ENCODE data around the gene NUFIP2.
"Not testable (repeated sequence)": the region's sequence is repeated elsewhere in the genome, so short reads cannot be mapped to it uniquely, and the experiment has no call there.

NUFIP2 gene

DNA sequence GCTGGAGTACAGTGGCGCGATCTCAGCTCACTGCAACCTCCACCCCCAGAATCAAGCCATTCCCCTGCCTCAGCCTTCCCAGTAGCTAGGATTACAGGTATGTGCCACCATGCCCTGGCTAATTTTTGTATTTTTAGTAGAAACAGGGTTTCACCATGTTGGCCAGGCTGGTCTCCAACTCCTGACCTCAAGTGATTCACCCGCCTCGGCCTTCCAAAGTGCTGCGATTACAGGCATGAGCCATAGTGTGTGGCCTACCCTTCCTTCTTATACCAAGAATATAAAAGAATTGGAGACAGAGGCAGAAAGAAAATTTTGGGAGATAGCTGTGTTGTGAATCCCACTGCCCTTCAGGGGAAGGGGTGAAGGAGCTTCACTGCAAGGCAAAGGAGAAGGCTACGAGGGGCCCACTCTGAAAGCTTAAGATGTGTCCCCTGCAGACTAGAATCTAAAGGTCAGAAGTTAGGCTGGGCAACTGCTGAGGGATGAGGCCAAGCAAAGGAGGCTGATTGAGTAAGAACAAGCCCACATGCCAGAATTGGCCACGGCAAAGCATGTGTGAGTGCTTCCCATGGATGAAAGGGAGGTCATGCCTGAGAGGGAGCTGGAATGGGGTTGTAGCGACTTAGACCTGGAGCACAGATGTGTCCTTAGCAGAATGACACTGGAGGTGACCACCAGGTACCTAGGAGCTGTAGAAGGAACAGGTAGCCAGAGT is 55.7 kb downstream of the NUFIP2 start:
- DNase-seq, result no peak

DNA sequence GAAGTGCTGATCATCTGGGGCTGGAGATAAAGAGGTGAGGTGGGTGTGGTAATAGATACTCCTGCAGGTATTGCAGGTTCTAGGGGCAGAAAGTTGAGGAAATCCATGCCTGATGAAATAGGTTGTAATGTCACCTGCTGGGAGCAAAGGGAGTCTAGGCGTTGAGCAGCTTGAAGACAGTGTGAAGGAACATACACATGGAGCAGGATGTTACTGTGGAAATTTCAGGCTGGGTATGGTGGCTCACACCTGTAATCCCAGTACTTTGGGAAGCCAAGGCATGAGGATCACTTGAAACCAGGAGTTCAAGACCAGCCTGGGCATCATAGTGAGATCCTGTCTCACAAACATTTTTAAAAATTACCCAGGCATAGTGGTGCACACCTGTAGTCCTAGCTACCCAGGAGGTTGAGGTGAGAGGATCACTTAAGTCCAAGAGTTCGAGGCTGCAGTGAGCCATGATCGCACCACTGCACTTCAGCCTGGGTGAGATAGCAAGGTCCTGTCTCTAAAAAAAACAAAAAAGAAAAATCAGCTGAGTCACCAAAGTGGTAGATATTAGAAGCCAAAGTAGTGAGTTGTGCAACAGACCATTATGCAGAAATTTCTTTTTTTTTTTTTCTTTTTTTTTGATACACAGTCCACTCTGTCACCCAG is 56.3 kb downstream of the NUFIP2 start:
- DNase-seq, result peak; percentile 37 to 44

DNA sequence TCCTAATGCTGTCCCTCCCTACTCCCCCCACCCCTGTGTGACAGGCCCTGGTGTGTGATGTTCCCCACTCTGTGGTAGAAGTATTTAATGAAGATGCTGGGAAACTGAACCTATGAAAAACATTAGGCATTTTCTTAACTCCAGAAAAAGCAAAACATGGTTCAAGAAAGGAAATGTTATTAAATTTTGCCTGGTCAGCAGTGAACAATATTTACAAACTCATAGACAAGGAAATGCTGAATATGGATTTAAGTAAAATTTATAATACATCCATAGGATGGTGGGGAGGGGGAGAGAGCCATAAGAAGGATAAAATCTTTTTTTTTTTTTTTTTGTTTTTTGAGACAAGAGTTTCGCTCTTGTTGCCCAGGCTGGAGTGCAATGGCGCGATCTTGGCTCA is 58.0 kb downstream of the NUFIP2 start:
- DNase-seq, result no peak

DNA sequence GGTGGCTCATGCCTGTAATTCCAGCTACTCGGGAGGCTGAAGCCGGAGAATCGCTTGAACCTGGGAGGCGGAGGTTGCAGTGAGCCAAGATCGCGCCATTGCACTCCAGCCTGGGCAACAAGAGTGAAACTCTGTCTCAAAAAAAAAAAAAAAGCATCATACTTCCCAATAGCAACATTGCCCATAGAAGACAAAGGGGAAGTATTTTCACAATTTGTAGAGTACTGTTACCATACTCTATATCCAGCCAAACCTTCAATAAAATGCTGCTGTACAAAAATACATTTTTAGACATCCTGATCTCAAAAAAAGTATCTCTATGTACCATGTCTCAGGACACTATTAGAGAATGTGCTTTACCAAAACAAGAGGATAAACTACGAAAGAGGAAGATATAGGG is 59.0 kb downstream of the NUFIP2 start:
- DNase-seq, result peak in 1 of 2 donors; percentile 45

DNA sequence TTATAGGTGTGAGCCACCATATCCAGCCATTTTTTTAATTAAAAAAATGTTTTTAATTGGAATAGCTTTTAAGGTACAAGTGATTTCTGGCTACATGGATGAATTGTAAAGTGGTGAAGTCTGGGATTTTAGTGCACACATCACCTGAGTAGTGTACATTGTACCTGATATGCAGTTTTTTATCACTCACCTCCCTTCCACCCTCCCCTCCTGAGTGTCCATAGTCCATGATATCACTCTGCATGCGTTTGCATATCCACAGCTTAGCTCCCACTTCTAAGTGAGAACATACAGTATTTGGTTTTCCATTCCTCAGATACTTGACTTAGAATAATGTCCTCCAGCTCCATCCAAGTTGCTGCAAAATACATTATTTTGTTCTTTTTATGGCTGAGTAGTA is 60.6 kb downstream of the NUFIP2 start:
- DNase-seq, result no peak

DNA sequence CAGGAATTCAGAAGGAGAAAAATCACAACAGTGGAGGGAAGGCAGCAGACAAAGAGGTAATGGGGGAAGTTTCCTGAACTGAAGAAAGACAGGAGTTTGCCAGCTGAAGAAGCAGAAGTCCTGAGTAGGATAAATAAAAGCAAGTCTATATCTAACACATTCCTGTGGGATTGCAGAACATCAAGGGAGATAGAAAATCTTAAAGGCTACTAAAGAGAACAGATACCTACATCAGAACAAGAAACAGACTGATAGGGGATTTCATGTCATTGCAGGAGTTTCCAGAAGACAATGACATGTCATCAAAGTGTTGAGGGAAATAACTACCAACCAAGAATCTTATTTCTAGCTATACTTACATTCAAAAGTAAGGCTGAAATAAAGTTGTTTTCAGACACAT is 68.6 kb downstream of the NUFIP2 start:
- DNase-seq, result peak in 1 of 2 donors; percentile 44

DNA sequence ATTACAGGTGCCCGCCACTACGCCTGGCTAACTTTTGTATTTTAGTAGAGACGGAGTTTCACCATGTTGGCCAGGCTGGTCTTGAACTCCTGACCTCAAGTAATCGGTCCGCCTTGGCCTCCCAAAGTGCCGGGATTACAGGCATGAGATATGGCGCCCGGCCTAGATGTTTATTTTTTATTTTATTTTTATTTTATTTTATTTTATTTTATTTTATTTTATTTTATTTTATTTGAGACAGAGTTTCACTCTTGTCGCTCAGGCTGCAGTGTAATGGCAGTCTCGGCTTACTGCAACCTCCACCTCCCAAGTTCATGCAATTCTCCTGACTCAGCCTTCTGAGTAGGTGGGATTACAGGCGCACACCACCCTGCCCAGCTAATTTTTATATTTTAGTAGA is 72.6 kb downstream of the NUFIP2 start:
- DNase-seq, result not testable (repeated sequence)

DNA sequence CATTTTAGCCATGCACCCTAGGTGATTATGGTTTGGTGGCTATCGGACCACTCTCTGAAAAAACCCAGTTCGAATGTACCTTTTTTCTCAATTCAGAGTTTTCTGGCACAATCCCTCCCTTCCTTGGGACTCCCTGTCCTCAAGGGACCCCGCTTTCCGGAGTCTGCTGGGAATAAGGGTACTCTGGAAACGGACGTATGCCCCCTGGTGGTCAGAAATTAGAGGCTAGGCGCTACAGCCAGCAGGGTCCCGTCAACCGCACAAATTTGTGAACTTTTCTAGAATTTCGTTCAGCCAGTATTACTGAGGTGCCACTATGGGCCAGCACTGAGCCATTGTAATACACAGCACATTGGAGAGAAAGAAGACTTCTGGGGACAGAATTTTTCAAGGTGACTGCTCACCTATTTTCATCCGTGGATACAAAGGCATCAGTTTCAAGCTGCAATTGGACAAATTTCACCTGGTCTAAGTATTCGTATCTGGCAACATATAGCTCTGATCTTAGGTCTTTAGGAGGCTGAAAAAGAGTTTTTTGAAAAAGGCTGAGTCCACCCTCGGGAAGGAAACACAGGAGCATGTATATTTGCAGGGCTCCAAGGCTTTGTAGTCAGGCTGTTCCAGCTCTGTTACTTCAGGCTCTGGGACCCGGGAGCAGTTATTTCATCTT is 74.4 kb downstream of the NUFIP2 start:
- peak; percentile 62 to 94 for DNase-seq

DNA sequence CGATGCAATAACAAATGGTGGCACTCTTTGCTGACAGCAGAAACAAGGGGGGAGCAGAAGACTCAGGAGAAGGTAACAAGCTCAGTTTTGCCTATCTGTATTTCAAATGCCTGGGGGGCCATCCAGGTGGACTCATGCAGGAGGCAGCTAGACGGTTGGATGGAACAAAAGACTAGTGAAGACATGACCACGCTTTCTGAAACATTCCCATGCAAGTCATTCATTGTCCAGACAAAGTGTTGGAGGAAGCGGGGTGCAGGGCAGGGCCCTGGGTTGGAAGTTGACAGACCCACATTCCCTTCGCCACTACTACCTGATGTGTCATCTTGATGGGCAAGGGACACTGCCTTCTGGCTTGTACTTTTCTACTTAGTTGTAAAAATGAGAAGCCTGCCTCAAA is 77.1 kb downstream of the NUFIP2 start:
- DNase-seq, result no peak

DNA sequence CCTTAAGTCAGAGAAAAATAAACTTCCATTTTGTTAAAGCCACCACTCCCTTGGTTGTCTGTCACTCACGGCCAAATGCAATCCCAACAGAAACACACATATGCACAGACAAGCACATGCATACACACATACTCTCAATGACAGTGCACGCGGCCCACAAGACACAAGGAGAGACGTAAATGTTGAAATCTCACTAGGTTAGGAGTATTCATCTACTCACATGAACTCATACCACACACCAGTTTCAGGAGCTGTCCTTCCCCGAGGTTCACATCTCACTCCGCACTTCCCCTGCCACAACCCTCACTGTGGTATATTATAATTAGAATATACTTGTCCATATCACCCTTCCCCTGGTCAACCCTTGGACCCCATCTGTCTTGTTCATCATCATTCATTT is 77.8 kb downstream of the NUFIP2 start:
- no peak for DNase-seq

DNA sequence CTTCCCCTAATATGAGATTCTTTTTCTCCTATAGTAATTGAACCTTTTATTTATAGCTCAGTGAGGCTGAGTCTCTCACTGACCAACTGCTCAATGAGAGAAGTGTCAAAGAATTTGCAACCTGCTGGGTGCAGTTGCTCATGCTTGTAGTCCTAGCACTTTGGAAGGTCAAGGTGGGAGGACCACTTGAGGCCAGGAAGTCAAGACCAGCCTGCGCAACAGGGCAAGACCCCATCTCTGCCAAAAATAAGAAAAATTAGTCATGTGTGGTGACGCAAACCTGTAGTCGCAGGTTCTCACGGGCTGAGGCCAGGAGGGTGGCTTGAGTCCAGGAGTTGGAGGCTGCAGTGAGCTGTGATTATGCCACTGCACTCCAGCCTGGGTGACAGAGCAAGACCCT is 78.2 kb downstream of the NUFIP2 start:
- no peak for DNase-seq

DNA sequence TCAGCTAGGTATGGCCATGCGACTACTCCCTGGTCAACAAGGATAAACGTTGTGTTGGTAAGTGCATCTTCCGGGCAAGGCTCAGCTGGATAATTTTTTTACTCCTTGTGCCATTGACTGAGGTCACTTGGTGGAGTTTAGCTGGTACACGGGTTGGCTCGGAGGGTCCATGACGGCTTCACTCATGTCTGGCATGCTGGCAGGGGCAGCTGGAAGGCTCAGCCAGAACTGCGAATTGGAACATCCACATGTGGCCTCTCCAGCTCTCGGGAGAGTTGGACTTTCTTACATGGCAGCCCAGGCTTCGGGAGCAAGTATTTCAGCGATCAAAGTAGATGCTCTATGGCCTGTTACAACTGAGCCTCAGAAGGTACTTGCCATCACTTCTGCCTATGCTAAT is 78.8 kb downstream of the NUFIP2 start:
- no peak for DNase-seq

DNA sequence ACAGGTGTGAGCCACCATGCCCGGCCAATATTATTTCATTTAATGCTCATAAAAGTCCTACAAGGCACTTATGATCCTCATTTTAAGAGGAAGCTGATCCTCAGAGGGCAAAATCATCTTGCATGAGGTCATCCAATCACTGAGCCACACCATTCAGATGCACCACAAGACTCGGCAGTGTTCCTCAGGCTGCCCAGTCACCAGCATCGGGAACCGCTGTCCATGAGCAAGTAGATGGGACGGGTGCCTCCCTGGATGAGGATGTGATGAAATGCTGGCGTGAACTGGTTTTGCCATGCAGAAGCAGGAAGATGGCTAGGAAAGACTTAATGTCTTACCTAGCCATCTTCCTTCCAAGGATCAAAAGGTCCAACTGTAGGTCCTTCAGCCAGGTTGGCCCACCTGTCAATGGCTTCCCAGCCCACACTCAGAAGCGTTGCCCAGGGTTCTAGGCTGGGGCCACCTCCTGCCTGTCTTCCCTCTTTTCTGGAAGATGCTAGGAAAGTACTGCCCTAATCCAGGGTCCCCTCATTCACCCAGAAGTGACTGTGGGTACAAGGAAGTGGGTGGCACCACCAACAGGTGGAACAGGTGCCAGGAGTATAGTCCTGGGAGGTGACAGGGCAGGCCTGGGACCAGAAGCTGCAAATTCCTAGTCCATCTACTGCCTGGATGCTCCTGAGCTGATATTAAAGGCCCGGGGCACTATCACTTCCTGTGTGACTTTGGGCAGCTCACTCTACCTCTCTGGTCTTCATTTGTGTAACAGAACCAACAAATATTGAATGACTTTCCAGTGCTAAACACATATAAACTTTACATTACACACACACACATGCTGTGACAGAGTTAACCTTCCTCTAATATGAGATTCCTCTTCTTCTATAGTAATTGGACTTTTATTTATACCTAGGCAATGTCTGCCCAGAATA is 79.5 kb downstream of the NUFIP2 start:
- peak; percentile 86 to 97 for DNase-seq

DNA sequence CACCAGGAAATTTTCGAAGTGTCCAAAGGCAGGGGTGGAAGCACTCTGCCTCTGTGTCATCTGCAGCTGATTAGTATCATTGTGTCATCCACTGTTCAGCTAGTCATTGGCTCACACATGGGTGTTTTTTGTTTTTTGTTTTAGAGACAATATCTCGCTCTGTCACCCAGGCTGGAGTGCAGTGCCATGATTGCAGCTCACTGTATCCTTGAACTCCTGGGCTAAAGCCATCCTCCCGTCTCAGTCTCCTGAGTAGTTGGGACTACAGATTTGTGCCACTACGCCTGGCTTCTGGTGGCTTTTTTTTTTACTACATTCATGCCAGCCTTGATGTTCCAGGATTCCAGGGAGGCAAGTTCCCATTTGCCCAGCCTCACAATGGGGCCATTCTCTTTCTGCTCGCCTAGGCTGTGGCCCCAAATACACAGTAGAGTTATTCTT is 81.2 kb downstream of the NUFIP2 start:
- peak; percentile 80 to 94 for DNase-seq

DNA sequence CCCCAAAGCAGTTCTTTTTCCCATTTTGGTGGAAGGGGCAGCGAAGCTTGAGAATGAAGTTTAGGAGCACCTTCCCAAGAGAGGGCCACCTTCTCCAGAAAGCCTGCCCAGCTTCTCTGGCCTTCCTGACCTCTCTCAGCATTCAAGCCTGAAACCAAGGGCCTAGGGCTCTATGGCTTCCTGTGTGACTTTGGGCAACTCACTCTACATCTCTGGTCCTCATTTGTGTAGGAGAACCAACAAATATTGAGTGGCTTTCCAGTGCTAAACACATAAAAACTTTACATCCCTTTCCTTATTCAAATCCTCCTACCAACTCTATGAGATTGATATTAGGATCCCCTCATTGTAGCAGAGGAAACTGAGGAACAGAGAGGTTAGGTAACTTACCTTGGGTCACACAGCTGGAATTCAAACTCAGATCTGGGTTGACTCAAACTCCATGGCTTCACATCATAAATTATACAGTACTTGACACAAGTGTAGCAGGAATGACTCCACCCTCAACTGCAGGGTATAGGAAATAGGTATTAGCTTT is 81.8 kb downstream of the NUFIP2 start:
- no peak for DNase-seq

DNA sequence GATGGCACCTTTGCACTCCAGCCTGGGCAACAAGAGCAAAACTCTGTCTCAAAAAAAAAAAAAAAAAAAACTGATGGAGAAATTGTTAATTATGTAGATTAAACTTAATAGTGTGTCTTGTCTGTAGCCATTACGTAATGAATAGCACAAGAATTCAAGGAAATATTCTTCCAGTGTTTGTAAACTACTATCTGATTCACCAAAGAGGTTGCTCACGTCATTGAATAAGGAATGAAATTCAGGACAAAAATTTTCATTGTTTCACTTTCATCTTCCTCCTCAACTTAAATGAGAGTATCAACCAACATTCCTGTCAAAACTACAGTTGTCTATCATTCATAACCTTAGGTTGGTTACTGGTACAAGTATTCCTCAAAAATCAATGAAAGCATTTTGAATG is 83.1 kb downstream of the NUFIP2 start:
- DNase-seq, result peak; percentile 71 to 85

DNA sequence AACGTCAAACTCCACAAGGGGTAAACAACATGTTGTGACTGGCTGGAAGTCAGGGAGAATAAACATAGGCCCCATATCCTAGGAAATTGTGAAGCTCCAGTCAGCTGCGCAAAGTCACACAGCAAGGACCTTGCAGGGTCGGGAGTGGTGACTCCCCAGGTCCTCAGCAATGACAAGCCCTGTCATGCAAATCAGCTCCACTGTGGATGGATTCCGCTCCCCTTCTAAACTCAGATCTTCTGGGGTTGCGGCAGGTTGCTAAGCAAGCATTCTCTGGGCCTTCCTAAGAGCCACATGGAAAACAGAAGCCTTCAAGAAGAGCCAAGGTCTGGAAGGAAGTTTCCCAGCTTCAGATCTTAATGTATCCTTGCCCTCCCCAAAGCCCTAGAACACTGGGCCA is 84.9 kb downstream of the NUFIP2 start:
- DNase-seq, result no peak

DNA sequence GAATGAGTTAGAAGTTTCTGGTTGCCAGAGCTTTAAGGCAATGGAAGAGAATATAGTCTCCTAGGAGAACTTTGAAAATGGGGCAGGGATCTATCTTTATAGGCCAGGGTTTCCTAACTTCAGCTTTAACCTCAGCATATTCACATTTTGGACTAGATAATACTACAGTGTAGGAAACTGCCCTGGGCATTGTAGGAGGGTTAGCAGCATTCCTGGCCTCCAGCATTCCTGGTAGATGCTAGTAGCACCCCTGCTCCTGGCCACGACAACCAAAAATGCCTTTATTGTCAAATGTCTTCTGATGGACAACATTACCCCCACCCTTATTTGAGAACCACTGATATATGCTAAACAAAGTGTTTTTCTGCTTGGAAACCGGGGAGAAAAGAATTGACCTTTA is 86.0 kb downstream of the NUFIP2 start:
- DNase-seq, result no peak

All from inflammatory macrophage treated with lipopolysaccharide for 1 hour (primary cell).